ENCODE results near the gene ZNF451. TPM values are rescaled to one million over a fixed set of nuclear protein-coding genes. Genes with fewer than 3 reads are reported as not detected.
"Not testable (repeated sequence)": the region's sequence is repeated elsewhere in the genome, so short reads cannot be mapped to it uniquely, and the experiment has no call there.

The ZNF451 gene, protein sequence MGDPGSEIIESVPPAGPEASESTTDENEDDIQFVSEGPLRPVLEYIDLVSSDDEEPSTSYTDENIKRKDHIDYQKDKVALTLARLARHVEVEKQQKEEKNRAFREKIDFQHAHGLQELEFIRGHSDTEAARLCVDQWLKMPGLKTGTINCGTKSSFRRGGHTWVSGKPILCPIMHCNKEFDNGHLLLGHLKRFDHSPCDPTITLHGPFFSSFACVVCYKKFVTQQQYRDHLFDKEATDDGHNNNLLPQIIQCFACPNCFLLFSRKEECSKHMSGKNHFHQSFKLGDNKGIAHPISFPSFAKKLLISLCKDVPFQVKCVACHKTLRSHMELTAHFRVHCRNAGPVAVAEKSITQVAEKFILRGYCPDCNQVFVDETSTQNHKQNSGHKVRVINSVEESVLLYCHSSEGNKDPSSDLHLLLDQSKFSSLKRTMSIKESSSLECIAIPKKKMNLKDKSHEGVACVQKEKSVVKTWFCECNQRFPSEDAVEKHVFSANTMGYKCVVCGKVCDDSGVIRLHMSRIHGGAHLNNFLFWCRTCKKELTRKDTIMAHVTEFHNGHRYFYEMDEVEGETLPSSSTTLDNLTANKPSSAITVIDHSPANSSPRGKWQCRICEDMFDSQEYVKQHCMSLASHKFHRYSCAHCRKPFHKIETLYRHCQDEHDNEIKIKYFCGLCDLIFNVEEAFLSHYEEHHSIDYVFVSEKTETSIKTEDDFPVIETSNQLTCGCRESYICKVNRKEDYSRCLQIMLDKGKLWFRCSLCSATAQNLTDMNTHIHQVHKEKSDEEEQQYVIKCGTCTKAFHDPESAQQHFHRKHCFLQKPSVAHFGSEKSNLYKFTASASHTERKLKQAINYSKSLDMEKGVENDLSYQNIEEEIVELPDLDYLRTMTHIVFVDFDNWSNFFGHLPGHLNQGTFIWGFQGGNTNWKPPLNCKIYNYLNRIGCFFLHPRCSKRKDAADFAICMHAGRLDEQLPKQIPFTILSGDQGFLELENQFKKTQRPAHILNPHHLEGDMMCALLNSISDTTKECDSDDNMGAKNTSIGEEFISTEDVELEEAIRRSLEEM
- total RNA-seq, result 53.1 and 63.4 TPM in 2 replicates
- 12.1 and 15.8 TPM in 2 replicates for polyA plus RNA-seq

DNA sequence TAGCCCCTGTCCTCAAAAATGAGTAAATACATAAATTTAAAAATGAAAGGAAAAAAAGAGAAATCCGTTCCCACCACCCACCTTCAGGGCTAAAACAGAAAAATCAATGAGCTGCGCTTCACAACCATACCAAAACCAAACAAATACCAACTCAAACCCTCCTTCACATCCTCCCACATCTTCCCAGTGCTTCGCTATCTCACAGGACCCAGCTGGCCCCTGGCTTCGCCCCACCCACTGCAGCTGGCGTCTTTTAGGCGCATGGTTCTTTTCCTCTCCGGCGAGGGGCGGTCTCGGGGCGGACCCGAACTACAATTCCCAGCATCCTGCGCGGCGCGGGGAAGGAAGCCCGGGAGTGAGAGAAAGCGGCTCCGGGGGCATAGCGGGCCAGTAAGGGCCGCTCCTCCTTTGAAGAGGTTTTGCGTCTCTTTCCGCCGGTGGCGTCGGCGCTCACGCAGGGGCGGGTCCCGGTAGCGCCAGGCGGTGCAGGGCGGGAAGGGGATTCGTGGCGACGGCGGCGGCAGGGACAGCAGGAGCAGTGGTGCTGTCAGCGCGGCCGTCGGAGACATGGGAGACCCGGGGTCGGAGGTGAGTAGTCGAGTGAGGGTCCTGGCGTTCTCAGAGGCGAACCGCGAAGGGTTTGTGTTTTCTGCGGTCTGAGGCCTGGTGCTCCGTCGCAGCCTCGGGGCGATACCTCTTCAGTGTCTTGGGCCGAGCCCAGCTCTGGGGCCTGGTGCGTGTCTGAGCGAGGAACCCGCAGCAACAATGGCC lies at the start of gene ZNF451:
Gene ZNF451 (plus strand): TSS at position 502 of the 771 bp plus-strand sequence. CDS start 66 bp downstream, at position 568.
- no peaks in the 10 kb centered on the region for H3K9me3 ChIP-seq (ENCODE audit: low read depth)
- H3K4me3 ChIP-seq, result peak within 1 kb of the TSS; percentile 46
- peaks cover 36% of the 10 kb centered on the region for H3K79me2 ChIP-seq
- H3K36me3 ChIP-seq (replicated peaks; ENCODE audit: insufficient read depth, low read depth), result peaks cover 3% of the 10 kb centered on the region
- H4K20me1 ChIP-seq (ENCODE audit: insufficient read depth, poor library complexity, severe bottlenecking), result peaks cover 34% of the 10 kb centered on the region
- peak within 1 kb of the TSS; percentile 68 for H3K4me2 ChIP-seq
- H3K27me3 ChIP-seq, result no peaks in the 10 kb centered on the region
- H3K27ac ChIP-seq, result peak within 1 kb of the TSS; percentile 91
- H3K9me2 ChIP-seq (replicated peaks; ENCODE audit: insufficient read depth), result no peaks in the 10 kb centered on the region
- peak within 1 kb of the TSS; percentile 56 for H2AFZ ChIP-seq
- under 1% methylated on average over 45 of the region's 58 CpGs for WGBS (ENCODE audit: low lambda C conversion rate, missing lambda C conversion rate)
- TF ChIP-seq, protein P1, sequence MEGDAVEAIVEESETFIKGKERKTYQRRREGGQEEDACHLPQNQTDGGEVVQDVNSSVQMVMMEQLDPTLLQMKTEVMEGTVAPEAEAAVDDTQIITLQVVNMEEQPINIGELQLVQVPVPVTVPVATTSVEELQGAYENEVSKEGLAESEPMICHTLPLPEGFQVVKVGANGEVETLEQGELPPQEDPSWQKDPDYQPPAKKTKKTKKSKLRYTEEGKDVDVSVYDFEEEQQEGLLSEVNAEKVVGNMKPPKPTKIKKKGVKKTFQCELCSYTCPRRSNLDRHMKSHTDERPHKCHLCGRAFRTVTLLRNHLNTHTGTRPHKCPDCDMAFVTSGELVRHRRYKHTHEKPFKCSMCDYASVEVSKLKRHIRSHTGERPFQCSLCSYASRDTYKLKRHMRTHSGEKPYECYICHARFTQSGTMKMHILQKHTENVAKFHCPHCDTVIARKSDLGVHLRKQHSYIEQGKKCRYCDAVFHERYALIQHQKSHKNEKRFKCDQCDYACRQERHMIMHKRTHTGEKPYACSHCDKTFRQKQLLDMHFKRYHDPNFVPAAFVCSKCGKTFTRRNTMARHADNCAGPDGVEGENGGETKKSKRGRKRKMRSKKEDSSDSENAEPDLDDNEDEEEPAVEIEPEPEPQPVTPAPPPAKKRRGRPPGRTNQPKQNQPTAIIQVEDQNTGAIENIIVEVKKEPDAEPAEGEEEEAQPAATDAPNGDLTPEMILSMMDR (IDR thresholded peaks at IDR 0.05; ENCODE audit: poor library complexity), result no peak
- TF ChIP-seq EZH2 (IDR thresholded peaks at IDR 0.05; ENCODE audit: borderline replicate concordance) (no peak), EZH2phosphoT487 (IDR thresholded peaks at IDR 0.05; ENCODE audit: low read depth, severe bottlenecking, unreplicated experiment) (no peak)
- peak; percentile 97 for DNase-seq (ENCODE audit: low spot score)
- peaks cover 17% of the 10 kb centered on the region for H3K4me1 ChIP-seq (ENCODE audit: insufficient read depth)

DNA sequence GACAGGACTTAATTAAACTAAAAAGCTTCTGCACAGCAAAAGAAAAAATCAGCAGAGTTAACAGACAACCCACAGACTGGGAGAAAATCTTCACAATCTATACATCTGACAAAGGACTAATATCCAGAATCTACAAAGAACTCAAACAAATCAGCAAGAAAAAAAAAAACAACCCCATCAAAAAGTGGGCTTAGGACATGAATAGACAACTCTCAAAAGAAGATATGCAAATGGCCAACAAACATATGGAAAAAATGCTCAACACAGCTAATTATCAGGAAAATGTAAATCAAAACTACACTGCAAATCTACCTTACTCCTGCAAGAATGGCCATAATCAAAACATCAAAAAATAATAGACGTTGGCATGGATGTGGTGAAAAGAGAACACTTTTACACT lies 45.9 kb upstream of the ZNF451 start:
- H2AFZ ChIP-seq; H3K4me3 ChIP-seq; H3K36me3 ChIP-seq (replicated peaks; ENCODE audit: insufficient read depth, low read depth); H3K27ac ChIP-seq; DNase-seq (ENCODE audit: low spot score); H3K9me2 ChIP-seq (replicated peaks; ENCODE audit: insufficient read depth); H3K4me2 ChIP-seq; H3K9me3 ChIP-seq (ENCODE audit: low read depth); H3K27me3 ChIP-seq: not testable (repeated sequence)
- H3K4me1 ChIP-seq (ENCODE audit: insufficient read depth), result peaks cover 12% of the 10 kb centered on the region
- WGBS (ENCODE audit: low lambda C conversion rate, missing lambda C conversion rate), result 97% methylated on average over 1 of the region's 1 CpG
- H4K20me1 ChIP-seq (ENCODE audit: insufficient read depth, poor library complexity, severe bottlenecking), result peaks cover 11% of the 10 kb centered on the region
- peaks cover 12% of the 10 kb centered on the region for H3K79me2 ChIP-seq

DNA sequence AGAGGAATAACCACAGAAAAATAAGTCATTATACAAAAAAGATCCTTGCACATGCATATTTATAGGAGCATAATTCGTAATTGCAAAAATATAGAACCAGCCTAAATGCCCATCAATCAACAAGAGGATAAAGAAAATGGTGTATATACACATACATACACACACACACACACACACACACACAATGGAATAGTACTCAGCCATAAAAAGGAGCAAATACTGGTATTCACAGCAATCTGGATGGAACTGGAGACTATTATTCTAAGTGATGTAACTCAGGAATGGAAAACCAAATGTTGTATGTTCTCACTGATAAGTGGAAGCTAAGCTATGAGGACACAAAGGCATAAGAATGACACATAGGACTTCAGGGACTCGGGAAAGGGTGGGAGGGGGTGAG lies 45.4 kb upstream of the ZNF451 start:
- H3K79me2 ChIP-seq, result peaks cover 17% of the 10 kb centered on the region
- DNase-seq (ENCODE audit: low spot score), result no peak
- WGBS (ENCODE audit: low lambda C conversion rate, missing lambda C conversion rate), result 94% methylated on average over 2 of the region's 2 CpGs
- no peak overlapping the region for H3K4me3 ChIP-seq
- no peaks in the 10 kb centered on the region for H3K36me3 ChIP-seq (replicated peaks; ENCODE audit: insufficient read depth, low read depth)
- peaks cover 17% of the 10 kb centered on the region for H3K4me1 ChIP-seq (ENCODE audit: insufficient read depth)
- H2AFZ ChIP-seq, result no peak overlapping the region
- H3K9me2 ChIP-seq (replicated peaks; ENCODE audit: insufficient read depth), result no peaks in the 10 kb centered on the region
- no peak overlapping the region for H3K27ac ChIP-seq
- H4K20me1 ChIP-seq (ENCODE audit: insufficient read depth, poor library complexity, severe bottlenecking), result peaks cover 16% of the 10 kb centered on the region
- TF ChIP-seq, protein P1 (IDR thresholded peaks at IDR 0.05; ENCODE audit: poor library complexity), result no peak
- no peak for TF ChIP-seq EZH2phosphoT487 (IDR thresholded peaks at IDR 0.05; ENCODE audit: low read depth, severe bottlenecking, unreplicated experiment)
- TF ChIP-seq EZH2 (IDR thresholded peaks at IDR 0.05; ENCODE audit: borderline replicate concordance), result no peak
- H3K9me3 ChIP-seq (ENCODE audit: low read depth), result no peaks in the 10 kb centered on the region
- no peaks in the 10 kb centered on the region for H3K27me3 ChIP-seq
- no peak overlapping the region for H3K4me2 ChIP-seq

DNA sequence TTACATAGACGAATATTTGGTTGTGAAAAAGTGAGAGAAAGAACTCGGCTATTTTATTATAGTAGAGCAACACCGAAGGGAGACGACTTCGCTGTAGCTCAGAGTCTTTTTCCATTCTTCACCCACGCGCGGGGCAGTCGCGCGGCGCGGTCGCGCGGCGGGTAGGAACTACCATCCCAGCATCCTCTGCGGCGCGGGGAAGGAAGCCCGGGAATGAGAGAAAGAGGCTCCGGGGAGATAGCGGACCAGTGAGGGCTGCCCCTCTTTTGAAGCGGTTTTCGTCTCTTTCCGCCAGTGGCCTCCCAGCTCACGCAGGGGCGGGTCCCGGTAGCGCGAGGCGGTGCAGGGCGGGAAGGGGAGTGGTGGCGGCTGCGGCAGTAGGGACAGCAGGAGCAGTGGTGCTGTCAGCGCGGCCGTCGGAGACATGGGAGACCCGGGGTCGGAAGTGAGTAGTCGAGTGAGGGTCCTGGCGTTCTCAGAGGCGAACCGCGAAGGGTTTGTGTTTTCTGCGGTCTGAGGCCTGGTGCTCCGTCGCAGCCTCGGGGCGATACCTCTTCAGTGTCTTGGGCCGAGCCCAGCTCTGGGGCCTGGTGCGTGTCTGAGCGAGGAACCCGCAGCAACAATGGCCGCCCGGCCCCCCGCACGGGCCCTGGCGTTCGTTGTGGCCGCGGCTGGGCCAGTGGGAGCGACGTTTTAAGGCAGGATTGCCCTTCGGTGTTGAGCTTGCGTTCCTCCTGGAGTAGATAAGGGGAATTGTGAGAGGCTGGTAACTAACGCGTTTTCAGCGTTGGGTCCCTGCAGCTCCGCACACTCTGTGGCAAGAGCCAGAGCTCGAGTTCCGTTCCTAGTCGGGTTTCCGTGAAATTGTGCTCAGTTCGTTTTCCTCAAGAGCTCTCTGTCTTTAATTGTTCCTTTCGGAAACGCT lies 43.4 kb upstream of the ZNF451 start, which contains the start of gene KIAA1586:
Gene KIAA1586 (plus strand): TSS at position 362 of the 925 bp plus-strand sequence. CDS start 63 bp downstream, at position 425.
- peak within 1 kb of the TSS; percentile 74 for H3K4me2 ChIP-seq
- WGBS (ENCODE audit: low lambda C conversion rate, missing lambda C conversion rate), result 1% methylated on average over 37 of the region's 78 CpGs
- DNase-seq (ENCODE audit: low spot score), result peak; percentile 92

DNA sequence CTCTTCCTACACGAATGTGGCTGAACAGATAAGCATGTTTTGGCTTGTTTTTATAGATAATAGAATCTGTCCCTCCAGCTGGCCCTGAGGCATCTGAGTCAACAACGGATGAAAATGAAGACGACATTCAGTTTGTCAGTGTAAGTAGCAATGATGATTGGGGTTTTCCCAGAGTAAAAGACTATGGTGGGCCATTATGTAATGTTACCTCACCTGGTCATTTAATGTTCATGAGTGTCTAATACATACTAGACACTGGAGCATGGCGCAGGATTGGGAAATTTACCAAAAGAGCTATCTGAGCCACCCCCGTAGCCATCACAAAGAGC lies 42.8 kb upstream of the ZNF451 start:
- no CpG with 5 or more reads among the region's 5 CpGs for WGBS (ENCODE audit: low lambda C conversion rate, missing lambda C conversion rate)
- not testable (repeated sequence) for H3K27me3 ChIP-seq; H3K27ac ChIP-seq; DNase-seq (ENCODE audit: low spot score); H3K4me2 ChIP-seq; H3K36me3 ChIP-seq (replicated peaks; ENCODE audit: insufficient read depth, low read depth); H2AFZ ChIP-seq; H3K9me2 ChIP-seq (replicated peaks; ENCODE audit: insufficient read depth); H3K9me3 ChIP-seq (ENCODE audit: low read depth); H3K4me3 ChIP-seq
- H4K20me1 ChIP-seq (ENCODE audit: insufficient read depth, poor library complexity, severe bottlenecking), result peaks cover 21% of the 10 kb centered on the region
- peaks cover 18% of the 10 kb centered on the region for H3K4me1 ChIP-seq (ENCODE audit: insufficient read depth)
- peaks cover 41% of the 10 kb centered on the region for H3K79me2 ChIP-seq

More for the DNA sequence above, 43.4 kb upstream of the ZNF451 start, which contains the start of gene KIAA1586:
- peak within 1 kb of the TSS; percentile 79 for H2AFZ ChIP-seq
- H3K36me3 ChIP-seq (replicated peaks; ENCODE audit: insufficient read depth, low read depth); H3K9me2 ChIP-seq (replicated peaks; ENCODE audit: insufficient read depth); H3K27me3 ChIP-seq; H3K9me3 ChIP-seq (ENCODE audit: low read depth): not testable (repeated sequence)
- H3K27ac ChIP-seq, result peak within 1 kb of the TSS; percentile 57
- H3K4me1 ChIP-seq (ENCODE audit: insufficient read depth), result peaks cover 18% of the 10 kb centered on the region
- peaks cover 21% of the 10 kb centered on the region for H4K20me1 ChIP-seq (ENCODE audit: insufficient read depth, poor library complexity, severe bottlenecking)
- H3K79me2 ChIP-seq, result peaks cover 36% of the 10 kb centered on the region
- peak within 1 kb of the TSS; percentile 41 for H3K4me3 ChIP-seq

All from hepatocyte (in vitro differentiated cells).